ENCODE results near the gene PHRF1. TPM values are rescaled to one million over a fixed set of nuclear protein-coding genes. Genes with fewer than 3 reads are reported as not detected.

PHRF1 gene
- total RNA-seq, 2 donors from 2014 or later = 37.3 to 47.1 TPM

DNA sequence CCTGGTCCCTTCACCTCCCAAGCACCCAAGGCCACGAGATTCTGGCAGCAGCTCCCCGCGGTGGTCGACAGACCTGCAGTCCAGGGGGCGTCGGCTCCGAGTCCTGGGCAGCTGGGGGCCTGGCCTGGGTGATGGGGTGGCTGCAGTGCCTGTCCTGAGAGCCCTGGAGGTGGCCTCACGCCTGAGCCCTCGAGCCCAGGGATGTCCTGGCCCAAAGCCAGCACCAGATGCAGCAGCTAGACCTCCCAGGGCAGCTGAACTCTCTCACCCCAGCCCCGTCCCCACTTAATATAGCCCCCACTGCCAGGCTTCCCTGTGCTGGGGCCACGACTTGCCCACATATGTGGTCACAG is 22.3 kb upstream of the PHRF1 start:
- no peak overlapping the region for H3K27ac Mint-ChIP-seq
- no peaks in the 10 kb centered on the region for H3K9me3 Mint-ChIP-seq
- no peak for ATAC-seq
- no peaks in the 10 kb centered on the region for H3K36me3 Mint-ChIP-seq
- DNase-seq (ENCODE audit: low spot score in 2 of 2) = no peak

DNA sequence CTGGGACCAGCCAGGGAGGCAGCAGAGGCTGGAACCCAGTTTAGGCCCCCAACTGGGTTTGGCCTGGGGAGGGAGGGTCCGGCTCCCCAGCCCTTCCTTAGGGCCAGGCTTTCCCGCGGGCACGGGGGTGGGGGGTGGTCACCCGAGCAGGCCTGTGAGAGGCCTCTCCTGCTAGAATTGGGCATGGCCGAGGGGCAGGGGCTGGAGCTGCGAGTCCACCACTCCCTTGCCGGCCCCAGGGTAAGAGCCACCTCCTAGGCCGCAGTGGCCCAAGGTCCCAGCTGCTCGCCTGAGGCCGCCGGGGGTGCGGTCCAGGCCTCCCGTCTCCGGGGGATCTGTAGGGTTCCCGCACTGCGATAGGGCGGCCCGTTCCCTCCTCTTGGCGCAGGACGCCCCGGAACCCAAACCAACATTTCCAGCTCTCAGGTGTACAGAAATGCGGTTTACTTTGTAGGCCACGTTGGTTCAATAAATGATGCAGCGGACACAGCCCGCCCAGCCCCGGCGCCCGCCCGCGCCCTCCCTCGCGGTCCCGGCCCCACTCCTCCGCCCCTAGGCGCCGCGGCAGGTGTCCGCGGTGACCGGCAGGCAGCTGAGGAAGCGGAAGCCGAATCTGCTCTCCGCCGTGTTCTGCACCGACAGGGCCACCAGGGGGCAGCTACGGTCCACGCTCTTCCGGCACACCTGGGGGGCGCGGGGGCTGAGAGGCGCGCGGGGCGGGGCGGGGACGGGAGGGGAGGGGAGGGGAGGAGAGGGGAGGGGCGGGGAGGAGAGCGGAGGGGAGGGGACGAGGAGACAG is 21.6 kb upstream of the PHRF1 start:
- Mint-ChIP-seq H3K36me3 (no peaks in the 10 kb centered on the region), H3K9me3 (no peaks in the 10 kb centered on the region), H3K27ac (no peak overlapping the region)
- DNase-seq (ENCODE audit: low spot score in 2 of 2) (peak in 1 of 2 donors; percentile 75), ATAC-seq (peak; percentile 81 to 82)

DNA sequence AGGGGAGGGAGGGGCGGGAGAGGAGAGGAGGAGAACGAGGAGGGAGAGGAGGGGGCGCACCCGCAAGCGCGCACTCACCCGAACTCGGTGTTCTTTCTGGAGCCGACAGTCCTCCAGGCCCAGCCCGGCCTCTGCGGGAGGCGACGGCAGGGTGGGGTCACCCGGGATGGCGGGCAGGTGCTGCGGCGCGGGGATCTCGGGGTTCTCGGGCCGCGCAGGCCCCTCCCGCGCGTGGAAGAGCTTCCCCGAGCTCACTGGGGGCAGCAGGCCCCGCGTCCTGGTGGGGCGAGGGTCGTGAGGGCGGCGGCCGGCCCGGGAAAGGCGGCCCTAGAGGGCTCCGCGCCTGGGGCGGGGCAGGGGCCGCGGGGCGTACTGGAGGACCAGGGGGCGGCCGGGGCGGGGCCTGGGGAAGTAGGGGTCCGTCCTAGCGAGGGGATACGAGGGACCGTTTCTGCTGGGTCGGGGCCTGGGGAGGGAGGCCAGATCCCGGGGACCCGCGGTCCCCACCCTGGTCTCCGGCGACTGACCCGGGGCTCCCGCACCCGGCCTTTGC is 21.0 kb upstream of the PHRF1 start:
- no peaks in the 10 kb centered on the region for H3K9me3 Mint-ChIP-seq

GRCh38 chr11:555780-556661 is 20.2 kb upstream of the PHRF1 start:
- H3K9me3 Mint-ChIP-seq = no peaks in the 10 kb centered on the region
- no peak for ATAC-seq
- DNase-seq (ENCODE audit: low spot score in 2 of 2) = no peak
- H3K27ac Mint-ChIP-seq = no peak overlapping the region
- H3K36me3 Mint-ChIP-seq = no peaks in the 10 kb centered on the region

More for the DNA sequence above, 21.0 kb upstream of the PHRF1 start:
- no peak for DNase-seq (ENCODE audit: low spot score in 2 of 2)
- H3K36me3 Mint-ChIP-seq = no peaks in the 10 kb centered on the region
- H3K27ac Mint-ChIP-seq = no peak overlapping the region
- peak in 1 of 2 donors; percentile 11 for ATAC-seq

- DNase-seq (ENCODE audit: low spot score in 2 of 2) (no peak), ATAC-seq (no peak)
- H3K9me3 Mint-ChIP-seq = no peaks in the 10 kb centered on the region
- no peaks in the 10 kb centered on the region for H3K36me3 Mint-ChIP-seq
- H3K27ac Mint-ChIP-seq = no peak overlapping the region
These were observed 19.5 kb upstream of the PHRF1 start for GRCh38 chr11:556662-557256.

DNA sequence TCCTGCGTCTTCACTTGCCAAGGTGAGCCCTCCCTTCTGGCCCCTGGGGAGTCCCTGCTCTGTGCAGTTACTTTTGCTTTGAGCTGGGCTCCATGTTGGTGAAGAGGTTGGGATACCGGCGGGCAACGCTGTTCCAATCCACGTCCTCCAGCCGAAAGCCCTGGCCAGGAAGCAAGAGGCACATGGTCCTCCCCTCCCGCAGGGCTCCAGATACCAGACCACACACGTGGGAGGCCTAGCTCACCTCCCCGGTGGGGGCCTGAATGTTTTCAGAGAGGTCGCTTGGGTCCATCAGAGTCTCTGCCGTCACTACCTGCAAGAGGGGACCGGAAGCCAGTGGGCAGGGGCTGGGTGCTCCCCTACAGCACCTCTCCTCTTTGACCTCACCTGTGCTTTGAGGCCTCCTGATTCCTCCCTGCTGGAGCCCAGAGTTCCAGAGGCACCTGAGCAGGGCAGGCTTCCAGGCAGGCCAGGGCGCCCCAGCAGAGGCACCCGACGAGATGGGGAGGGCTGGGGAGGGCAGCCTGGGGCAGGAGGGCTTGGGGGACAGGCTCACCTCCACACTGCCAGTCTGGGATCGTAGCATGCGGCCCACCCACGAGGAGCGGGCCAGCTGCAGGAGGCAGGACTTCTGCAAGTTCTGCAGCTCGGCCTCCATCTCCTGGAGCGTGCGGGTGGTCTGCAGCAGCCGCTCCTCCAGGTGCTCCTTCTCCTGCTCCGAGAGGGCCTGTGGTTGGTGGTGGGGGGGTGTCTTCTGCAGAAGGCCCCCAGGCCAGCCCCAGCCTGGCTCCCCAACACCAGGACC is 18.7 kb upstream of the PHRF1 start:
- no peak for DNase-seq (ENCODE audit: low spot score in 2 of 2)
- Mint-ChIP-seq H3K9me3 (no peaks in the 10 kb centered on the region), H3K27ac (no peak overlapping the region), H3K36me3 (no peaks in the 10 kb centered on the region)
- no peak for ATAC-seq

DNA sequence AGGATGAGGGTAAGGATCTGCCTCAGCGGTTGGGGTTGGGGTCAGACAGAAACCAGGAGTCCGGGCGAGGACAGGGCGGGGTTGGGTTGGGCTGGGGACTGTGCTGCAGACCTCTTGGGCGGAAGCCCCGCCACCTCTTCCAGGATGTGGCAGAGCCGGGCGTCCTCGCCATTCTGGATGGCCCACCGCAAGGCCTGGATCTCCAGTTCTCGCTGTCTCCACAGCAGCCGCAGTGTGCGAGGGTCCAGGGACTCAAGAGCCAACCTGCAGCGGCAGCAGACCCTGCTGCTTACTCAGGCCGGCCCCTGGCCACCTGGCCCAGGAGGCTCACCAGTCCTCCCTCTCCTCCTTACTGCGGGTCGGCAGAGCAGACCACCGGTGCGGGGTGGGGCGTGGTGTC is 17.8 kb upstream of the PHRF1 start:
- DNase-seq (ENCODE audit: low spot score in 2 of 2) = no peak
- H3K27ac Mint-ChIP-seq = no peak overlapping the region
- H3K9me3 Mint-ChIP-seq = no peaks in the 10 kb centered on the region
- H3K36me3 Mint-ChIP-seq = no peaks in the 10 kb centered on the region
- no peak for ATAC-seq

DNA sequence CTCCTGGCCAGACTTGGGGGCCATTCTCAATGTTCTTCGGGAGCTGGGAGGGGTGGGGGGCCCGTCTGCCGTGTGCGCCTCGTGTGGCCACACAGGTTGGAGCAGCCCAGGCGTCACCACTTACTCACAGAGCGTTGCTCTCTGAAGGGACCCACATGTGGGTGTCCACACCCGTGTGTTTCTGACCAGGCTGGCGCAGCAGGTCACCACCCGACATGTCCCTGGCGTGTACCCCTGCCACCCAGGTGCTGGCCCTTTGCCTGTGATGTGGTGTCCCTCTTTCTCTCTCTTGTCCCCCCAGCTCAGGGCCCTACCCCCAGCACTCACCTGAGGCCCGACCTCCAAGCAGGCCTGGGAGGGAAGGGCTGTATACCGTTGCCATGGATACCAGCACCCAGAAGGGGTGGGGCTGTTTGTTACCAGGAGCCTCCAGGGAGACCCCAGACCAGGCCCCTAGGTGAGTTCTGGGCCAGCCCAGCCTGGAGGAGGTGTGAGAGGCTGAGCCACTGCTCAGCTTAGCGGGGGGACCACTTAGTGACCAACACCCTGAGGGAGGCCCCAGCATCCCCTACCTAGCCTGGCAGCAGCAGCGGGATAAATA is 17.1 kb upstream of the PHRF1 start:
- H3K9me3 Mint-ChIP-seq = no peaks in the 10 kb centered on the region
- DNase-seq (ENCODE audit: low spot score in 2 of 2) (no peak), ATAC-seq (no peak)
- no peaks in the 10 kb centered on the region for H3K36me3 Mint-ChIP-seq
- no peak overlapping the region for H3K27ac Mint-ChIP-seq

- no peaks in the 10 kb centered on the region for H3K9me3 Mint-ChIP-seq
- no peaks in the 10 kb centered on the region for H3K36me3 Mint-ChIP-seq
- DNase-seq (ENCODE audit: low spot score in 2 of 2) (no peak), ATAC-seq (no peak)
- H3K27ac Mint-ChIP-seq = peak overlapping the region; percentile 50 to 68
These were observed 16.5 kb upstream of the PHRF1 start for GRCh38 chr11:559712-560304.

DNA sequence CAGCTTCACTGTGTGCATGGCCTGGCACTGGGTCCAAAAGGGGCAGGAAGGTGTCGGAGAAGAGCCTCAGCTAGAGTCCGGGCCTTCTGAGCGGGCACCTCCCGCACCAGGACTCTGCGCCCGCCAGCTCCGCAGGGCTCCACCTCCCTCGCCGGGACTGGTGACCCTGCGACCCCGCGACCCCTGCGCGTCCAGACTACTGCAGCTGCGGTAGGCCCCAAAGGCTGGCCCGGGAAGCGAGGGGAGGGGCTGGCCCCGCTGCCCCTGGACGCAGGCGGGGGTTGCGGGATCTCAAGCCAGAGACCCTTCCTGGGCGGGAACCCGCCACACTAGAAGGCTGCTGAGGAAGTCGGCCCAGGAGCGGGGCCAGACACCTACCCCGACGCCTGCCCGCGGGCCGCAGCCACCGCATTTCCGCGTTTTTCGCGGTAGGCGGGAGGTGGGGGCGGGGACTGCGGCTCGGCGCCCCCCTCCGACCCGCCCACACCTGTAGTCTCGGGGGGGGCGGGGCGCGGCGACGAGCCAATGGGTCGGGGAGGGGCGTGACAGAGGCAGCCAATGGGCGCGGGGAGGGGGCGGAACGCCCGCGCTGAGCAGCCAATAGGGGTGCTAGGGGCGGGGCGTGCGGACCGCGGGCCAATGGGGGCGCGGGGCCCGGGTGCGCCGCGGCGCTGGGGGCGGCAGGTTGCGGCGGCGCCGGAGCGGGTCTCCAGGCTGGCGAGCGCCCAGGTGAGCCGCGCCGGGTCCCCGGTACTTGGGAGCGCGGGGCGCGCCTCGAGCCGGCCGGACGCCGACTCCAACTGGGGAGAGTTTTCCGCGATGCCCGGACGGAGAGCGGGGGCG is 15.7 kb upstream of the PHRF1 start, which contains the start of the genes LMNTD2 and RASSF7:
Gene LMNTD2, minus strand, starts transcription at position 434 of the 843 bp plus-strand sequence. Its CDS starts 22 bp downstream, at position 412.
Gene RASSF7, plus strand, starts transcription at position 666 of the 843 bp plus-strand sequence. CDS start 799 bp downstream, outside the sequence.
- DNase-seq (ENCODE audit: low spot score in 2 of 2) (peak; percentile 95 to 98), ATAC-seq (peak; percentile 93 to 94)
- Mint-ChIP-seq H3K36me3 (no peaks in the 10 kb centered on the region), H3K27ac (peak within 1 kb of the TSS; percentile 75 to 93), H3K9me3 (no peaks in the 10 kb centered on the region)

DNA sequence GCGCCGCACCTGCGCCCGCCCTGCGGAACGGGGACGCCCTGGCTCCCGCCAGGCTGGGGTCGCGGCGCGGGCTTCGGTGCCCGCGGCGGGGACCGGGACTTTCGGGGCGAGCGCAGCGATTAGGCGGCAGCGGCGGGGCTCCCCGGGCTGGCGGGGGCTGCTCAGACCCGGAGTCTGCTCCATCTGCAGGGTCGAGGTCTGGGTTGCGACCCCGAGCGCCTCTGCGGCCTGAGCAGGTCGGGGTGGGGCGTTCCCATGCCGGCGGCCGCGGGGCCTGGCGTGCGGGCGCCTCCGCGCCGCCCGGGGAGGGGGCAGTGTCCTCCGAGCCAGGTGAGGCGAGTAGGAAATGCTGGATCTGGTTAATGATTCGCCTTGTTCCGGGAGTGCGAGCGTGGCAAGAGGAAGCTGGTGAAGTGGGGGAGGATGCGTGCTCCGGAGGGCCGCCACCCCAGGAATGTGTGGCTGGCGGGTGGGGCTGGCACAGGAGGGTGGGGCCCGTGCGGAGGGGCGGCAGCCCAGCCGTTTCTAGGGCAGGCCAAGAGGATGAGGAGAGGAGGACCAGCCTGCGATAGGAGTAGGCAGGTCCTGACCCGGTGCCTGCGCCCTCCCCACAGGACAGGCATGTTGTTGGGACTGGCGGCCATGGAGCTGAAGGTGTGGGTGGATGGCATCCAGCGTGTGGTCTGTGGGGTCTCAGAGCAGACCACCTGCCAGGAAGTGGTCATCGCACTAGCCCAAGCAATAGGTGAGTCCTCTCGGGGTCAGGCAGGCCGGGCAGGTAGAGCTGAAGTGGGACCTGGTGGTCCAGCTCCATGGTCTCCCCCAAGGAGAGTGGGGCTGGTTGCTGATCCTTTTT is 14.9 kb upstream of the PHRF1 start:
- DNase-seq (ENCODE audit: low spot score in 2 of 2) (no peak), ATAC-seq (peak; percentile 8 to 50)
- H3K36me3 Mint-ChIP-seq = no peaks in the 10 kb centered on the region
- H3K9me3 Mint-ChIP-seq = no peaks in the 10 kb centered on the region
- H3K27ac Mint-ChIP-seq = peak overlapping the region; percentile 75 to 93

GRCh38 chr11:562046-562645 is 14.1 kb upstream of the PHRF1 start:
- Mint-ChIP-seq H3K27ac (no peak overlapping the region), H3K9me3 (no peaks in the 10 kb centered on the region)
- ATAC-seq = no peak

GRCh38 chr11:563066-563811 is 13.0 kb upstream of the PHRF1 start:
- no peak for DNase-seq (ENCODE audit: low spot score in 2 of 2)
- no peaks in the 10 kb centered on the region for H3K9me3 Mint-ChIP-seq
- no peak for ATAC-seq

More at GRCh38 chr11:562046-562645, 14.1 kb upstream of the PHRF1 start:
- H3K36me3 Mint-ChIP-seq = no peaks in the 10 kb centered on the region
- DNase-seq (ENCODE audit: low spot score in 2 of 2) = no peak

More at GRCh38 chr11:563066-563811, 13.0 kb upstream of the PHRF1 start:
- Mint-ChIP-seq H3K36me3 (peaks cover 0 to 5% of the 10 kb centered on the region in 2 donors), H3K27ac (no peak overlapping the region)

Data from activated naive CD4-positive, alpha-beta T cell treated with anti-CD3 and anti-CD28 coated beads, Interleukin-2, amount 50 U/mL, for 72 hours (primary cell).